ENCODE data around the gene BAAT.

GRCh38 chr9:101397746-101398067 is 12.9 kb upstream of the BAAT start:
- TF ChIP-seq CTCF (IDR thresholded peaks at IDR 0.05; ENCODE audit: insufficient read depth, low read depth, low read length): no peak
- TF ChIP-seq EZH2 (IDR thresholded peaks at IDR 0.05; ENCODE audit: insufficient read depth, low read length): no peak

Data from astrocyte (in vitro differentiated cells and primary cell).